A549 (cell line): ENCODE data around the gene FAM50A. TPM values are rescaled to one million over a fixed set of nuclear protein-coding genes. Genes with fewer than 3 reads are reported as not detected.

Experiments
- ATAC-seq, 2 experiments: fragments of 200-7000 bp in 1 of 2; fragments of >200 bp in 1 of 2; cut with Nextera tagmentation in 1 of 2; cut with Tn5 transposase in 1 of 2; 3 replicates each; pipeline versions ENCODE4 v1.8.0 to v1.9.1; 2018 to 2020; ENCODE audit warnings: mild to moderate bottlenecking in 1 of 2, moderate library complexity in 1 of 2
- CTCF ChIA-PET: fragments of 300-600 bp; sonication (Branson Sonifier 250); formaldehyde crosslinking; extraction: SDS; loops from one replicate; lab custom pipeline; 2021; ENCODE audit warnings: antibody characterized with exemption, inconsistent platforms; lab: Yijun Ruan, JAX
- POLR2A ChIA-PET: fragments of 350-600 bp; formaldehyde crosslinking; extraction: SDS; loops from one replicate; lab custom pipeline; 2021; ENCODE audit warnings: antibody characterized with exemption, inconsistent platforms; lab: Yijun Ruan, JAX
- DNase-seq, 2 experiments: peaks; one replicate each; pipeline versions ENCODE4 v3.0.0 to v3.0.0-alpha.2; 2011 to 2016; ENCODE audit warnings: low read depth in 1 of 2, low spot score in 1 of 2
- FAIRE-seq: peaks from 2 replicates; lab custom pipeline; 2011; peaks lifted over from hg19 to GRCh38; lab: Jason Lieb, UNC
- H3K27ac ChIP-seq, 2 experiments: fragments of >200 bp; sonication (Bioruptor Twin); formaldehyde crosslinking; 3 replicates each; pipeline ENCODE4 v1.5.1; 2016 to 2017
- H3K4me1 ChIP-seq: fragments of >200 bp; sonication (Bioruptor Twin); formaldehyde crosslinking; 3 replicates; pipeline ENCODE4 v1.6.1; 2016
- H3K4me2 ChIP-seq: fragments of >200 bp; sonication (Bioruptor Twin); formaldehyde crosslinking; 3 replicates; pipeline ENCODE4 v1.6.1; 2016
- H3K4me3 ChIP-seq: fragments of >200 bp; sonication (Bioruptor Twin); formaldehyde crosslinking; 3 replicates; pipeline ENCODE4 v1.5.1; 2016
- H3K9me3 ChIP-seq: fragments of >200 bp; sonication (Bioruptor Twin); formaldehyde crosslinking; 3 replicates; pipeline ENCODE4 v1.6.1; 2016
- BCL3 ChIP-seq: fragments of >200 bp; sonication (Bioruptor Twin); formaldehyde crosslinking; IDR thresholded peaks from 3 replicates; pipeline ENCODE4 v1.6.1; 2016
- BHLHE40 ChIP-seq: IDR thresholded peaks from 2 replicates; pipeline ENCODE4 v1.6.1; 2012; ENCODE audit warnings: low read depth, low read length, inconsistent platforms
- CEBPB ChIP-seq, 2 experiments: fragments of >200 bp in 1 of 2; sonication (Bioruptor Twin) in 1 of 2; formaldehyde crosslinking in 1 of 2; IDR thresholded peaks; 2 replicates each; pipeline ENCODE4 v1.6.1; 2012 to 2016
- E2F6 ChIP-seq: IDR thresholded peaks from 2 replicates; pipeline ENCODE4 v1.6.1; 2012; ENCODE audit warnings: low read depth, borderline replicate concordance
- EHF ChIP-seq: fragments of 250-450 bp; sonication (Bioruptor Pico); IDR thresholded peaks from 2 replicates; pipeline ENCODE4 v1.5.0; 2020; ENCODE audit warnings: mild to moderate bottlenecking
- EHMT2 ChIP-seq: fragments of 200-600 bp; sonication (generic); IDR thresholded peaks from 2 replicates; pipeline ENCODE4 v1.6.1; 2016; ENCODE audit warnings: antibody characterized with exemption, low read depth, mild to moderate bottlenecking, moderate library complexity
- ELK1 ChIP-seq: fragments of 150-350 bp; IDR thresholded peaks from 2 replicates; pipeline ENCODE4 v1.6.1; 2014; ENCODE audit warnings: low read depth, mild to moderate bottlenecking, low read length
- FOSB ChIP-seq: fragments of 250-450 bp; sonication (Bioruptor Pico); IDR thresholded peaks from 2 replicates; pipeline ENCODE4 v1.5.0; 2020; ENCODE audit warnings: mild to moderate bottlenecking, moderate library complexity
- GATA3 ChIP-seq: IDR thresholded peaks from 2 replicates; pipeline ENCODE4 v1.6.1; 2012; ENCODE audit warnings: borderline replicate concordance
- HOXA7 ChIP-seq: fragments of 250-450 bp; sonication (Bioruptor Pico); IDR thresholded peaks from 2 replicates; pipeline ENCODE4 v1.5.0; 2020; ENCODE audit warnings: mild to moderate bottlenecking, moderate library complexity
- HOXB13 ChIP-seq: fragments of 250-450 bp; sonication (Bioruptor Pico); IDR thresholded peaks from 2 replicates; pipeline ENCODE4 v1.5.0; 2020; ENCODE audit warnings: low read depth, mild to moderate bottlenecking, moderate library complexity
- HOXB5 ChIP-seq: fragments of 250-450 bp; sonication (Bioruptor Pico); IDR thresholded peaks from 2 replicates; pipeline ENCODE4 v1.5.0; 2020; ENCODE audit warnings: mild to moderate bottlenecking, moderate library complexity
- JUN ChIP-seq, 2 experiments: fragments of >200 bp; sonication (Bioruptor Twin); formaldehyde crosslinking; IDR thresholded peaks; 2 replicates in 1 of 2; 3 replicates in 1 of 2; pipeline ENCODE4 v1.6.1; 2016 to 2017
- KDM5A ChIP-seq: fragments of 200-600 bp; sonication (generic); IDR thresholded peaks from 2 replicates; pipeline ENCODE4 v1.6.1; 2016; ENCODE audit warnings: antibody characterized with exemption, mild to moderate bottlenecking
- MAX ChIP-seq: IDR thresholded peaks from 2 replicates; pipeline ENCODE4 v1.6.1; 2012
- MYC ChIP-seq: IDR thresholded peaks from 2 replicates; pipeline ENCODE4 v1.6.1; 2012; ENCODE audit warnings: mild to moderate bottlenecking, inconsistent platforms, low read length, improper control_type of control experiment, borderline replicate concordance
- NPAS2 ChIP-seq: fragments of 250-450 bp; sonication (Bioruptor Pico); IDR thresholded peaks from 2 replicates; pipeline ENCODE4 v1.8.0; 2022; ENCODE audit warnings: mild to moderate bottlenecking, moderate library complexity, borderline replicate concordance
- PHF8 ChIP-seq: fragments of 200-600 bp; sonication (generic); IDR thresholded peaks from 2 replicates; pipeline ENCODE4 v1.6.1; 2016; ENCODE audit warnings: low read depth, mild to moderate bottlenecking, antibody characterized with exemption, moderate library complexity, borderline replicate concordance
- POLR2A ChIP-seq: IDR thresholded peaks from 2 replicates; pipeline ENCODE4 v1.6.1; 2012; ENCODE audit warnings: mild to moderate bottlenecking, low read length
- RNF2 ChIP-seq: fragments of 200-600 bp; sonication (generic); IDR thresholded peaks from 2 replicates; pipeline ENCODE4 v1.6.1; 2016; ENCODE audit warnings: low read depth, mild to moderate bottlenecking, antibody characterized with exemption, moderate library complexity, borderline replicate concordance
- SREBF2 ChIP-seq: fragments of 450-650 bp; IDR thresholded peaks from 2 replicates; pipeline ENCODE4 v1.6.1; 2014; ENCODE audit warnings: mild to moderate bottlenecking, moderate library complexity
- TFCP2L1 ChIP-seq: fragments of 250-450 bp; sonication (Bioruptor Pico); IDR thresholded peaks from 2 replicates; pipeline ENCODE4 v1.5.0; 2021; ENCODE audit warnings: mild to moderate bottlenecking
- TP53 ChIP-seq: fragments of 250-450 bp; sonication (Bioruptor Pico); IDR thresholded peaks from 2 replicates; pipeline ENCODE4 v1.5.0; 2021; ENCODE audit warnings: mild to moderate bottlenecking, moderate library complexity
- ZNF302 ChIP-seq: fragments of 250-450 bp; sonication (Bioruptor Pico); IDR thresholded peaks from 2 replicates; pipeline ENCODE4 v1.9.0; 2021; ENCODE audit warnings: inconsistent platforms, mild to moderate bottlenecking, moderate library complexity
- WGBS: methylation state at CpG from one replicate; pipeline ENCODE4 v1.1.6; 2017; ENCODE audit errors: missing lambda C conversion rate; 5-methylcytosine and 5-hydroxymethylcytosine counted together
- polyA plus RNA-seq, 4 experiments: library from polyadenylated mRNA; depleted of rRNA in 3 of 4; stranded (reverse); fragments of >200 nt; fragmentation: RNase III in 1 of 4; extraction: RNeasy Plus Mini Kit Qiagen cat#74134 plus additional on column Dnase treatment in 1 of 4; gene quantifications; 2 replicates in 3 of 4; 3 replicates in 1 of 4; pipeline ENCODE4 v1.2.3, GENCODE V29; 2011 to 2017
- TF ChIP-seq, protein P1 (sequence below): fragments of 200-600 bp; sonication (generic); IDR thresholded peaks from 2 replicates; pipeline ENCODE4 v1.6.1; 2016; ENCODE audit warnings: antibody characterized with exemption, mild to moderate bottlenecking, moderate library complexity
- TF ChIP-seq, protein P2 (sequence below): fragments of 450-650 bp; IDR thresholded peaks from 2 replicates; pipeline ENCODE4 v1.6.1; 2014; ENCODE audit warnings: antibody characterized with exemption

FAM50A gene
- polyA plus RNA-seq, 2 of the 4 experiments (the other 2 are of a cell fraction): 57.8 to 123 TPM

DNA sequence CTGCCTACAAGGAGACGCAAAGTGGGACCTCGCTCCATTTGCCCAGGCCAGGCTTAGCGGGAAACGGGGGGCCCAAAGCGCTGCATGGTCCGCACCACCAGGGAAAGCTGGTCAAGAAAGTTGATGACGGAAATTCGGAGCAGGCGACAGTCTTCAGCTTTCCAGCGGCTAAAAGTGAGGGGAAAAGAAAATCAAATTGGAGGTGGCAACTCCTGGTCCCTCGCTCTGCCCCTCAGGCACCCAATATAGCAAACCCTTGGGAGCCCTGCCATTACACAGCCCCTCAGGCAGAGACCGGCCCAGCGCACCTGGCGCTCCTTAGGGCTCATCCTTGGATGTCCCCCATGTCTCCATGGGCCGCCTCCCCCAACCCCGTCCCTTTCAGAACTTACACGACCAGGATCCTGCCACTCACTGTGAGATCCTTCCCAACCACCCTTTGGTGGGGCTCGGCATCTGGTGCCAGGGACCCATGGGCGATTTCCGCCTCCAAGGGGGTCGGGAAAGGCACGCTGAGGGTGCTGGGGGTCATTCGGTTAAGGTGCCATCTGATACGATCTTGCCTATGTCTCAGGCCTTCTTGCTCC lies 34.0 kb downstream of the FAM50A start:
- H3K9me3 ChIP-seq: no peaks in the 10 kb centered on the region
- TF ChIP-seq CEBPB (IDR thresholded peaks at IDR 0.05) (no peak), TP53 (CRISPR knock-in tag) (no peak), EHMT2 (no peak), PHF8 (no peak), HOXA7 (CRISPR knock-in tag) (no peak), BCL3 (no peak), POLR2A (no peak), RNF2 (no peak), FOSB (no peak), HOXB5 (CRISPR knock-in tag) (no peak), MYC (no peak), ZNF302 (no peak), SREBF2 (no peak), KDM5A (no peak), HOXB13 (CRISPR knock-in tag) (no peak)
- TF ChIP-seq, all 56 proteins: peak for 0
- H3K4me1 ChIP-seq: peaks cover 5% of the 10 kb centered on the region; the same call in 1 of the 3 replicates
- WGBS: 83% methylated on average over 18 of the region's 24 CpGs
- FAIRE-seq (no peak), DNase-seq (no peak), ATAC-seq (no peak)
- peak overlapping the region; percentile 97 for H3K4me2 ChIP-seq
- CTCF ChIA-PET: interaction anchor here (0.7 kb wide), 1 partner anchor 28 kb away, joined by 3 read pairs; no protein-coding TSS in a partner anchor
- POLR2A ChIA-PET: interaction anchor here (0.5 to 1.3 kb wide), 3 partner anchors 12 to 761 kb away, joined by 3 to 8 read pairs (median 4); partner anchors contain the start of gene SLC10A3
- peak overlapping the region; percentile 83 for H3K4me3 ChIP-seq
- H3K27ac ChIP-seq: peak overlapping the region; percentile 71 to 91

DNA sequence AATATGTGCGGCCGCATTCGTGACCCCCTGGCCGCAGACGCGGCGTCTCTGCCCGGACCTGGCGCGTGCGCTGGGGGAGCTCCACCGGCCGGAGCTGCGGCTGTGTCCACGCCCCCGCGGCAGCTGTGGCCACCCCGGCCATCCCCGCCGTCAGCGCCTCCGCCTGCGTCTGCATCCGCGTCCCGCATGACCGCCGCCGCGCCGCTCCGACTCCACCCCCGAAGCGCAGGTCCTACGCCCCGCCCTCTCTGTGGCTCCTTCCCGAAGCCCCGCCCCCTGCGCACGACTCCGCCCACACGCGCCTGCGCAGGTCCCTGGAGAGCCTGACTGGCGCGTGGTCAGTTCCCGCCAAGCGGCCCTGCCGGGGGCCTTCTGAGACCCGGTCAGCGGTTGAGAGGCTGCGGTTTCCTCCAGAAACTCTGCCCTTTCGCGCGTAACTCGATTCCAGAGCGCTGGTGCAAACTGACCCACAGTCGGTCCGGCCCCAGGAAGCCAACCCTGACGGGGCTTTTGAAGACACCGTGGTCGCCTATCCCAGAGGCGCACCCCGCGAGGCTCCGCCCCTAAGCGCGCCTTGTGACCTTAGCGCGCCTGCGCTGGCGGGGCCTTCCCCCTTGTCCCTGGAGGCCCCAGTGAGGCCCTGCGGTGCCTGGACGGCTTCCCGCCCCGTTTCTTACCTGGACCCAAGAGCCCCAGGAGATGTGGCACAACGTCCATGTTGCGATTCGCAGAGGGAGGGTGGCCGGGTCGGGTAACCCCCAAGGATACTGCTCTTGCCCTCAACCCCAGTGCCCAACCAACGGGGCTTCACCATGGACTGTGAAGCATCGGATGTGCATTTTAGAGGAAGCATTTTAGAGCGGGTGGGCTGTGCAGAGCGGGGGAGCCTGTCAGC lies 35.0 kb downstream of the FAM50A start, which contains the start of gene LAGE3:
TSS of gene LAGE3 (minus strand) at position 554 of the 895 bp plus-strand sequence. CDS start at position 188, 366 bp downstream.
- Histone ChIP-seq H3K4me1 (peaks cover 5% of the 10 kb centered on the region; the same call in 1 of the 3 replicates), H3K4me2 (peak within 1 kb of the TSS; percentile 97), H3K9me3 (no peaks in the 10 kb centered on the region), H3K4me3 (peak within 1 kb of the TSS; percentile 83), H3K27ac (peak within 1 kb of the TSS; percentile 71 to 91)
- 47% methylated on average over 8 of the region's 85 CpGs for WGBS
- ATAC-seq (peak; percentile 88 to 93), FAIRE-seq (peak; percentile 43), DNase-seq (peak; percentile 83 to 94)
- POLR2A ChIA-PET: interaction anchor here (0.5 to 1.3 kb wide), 4 partner anchors 11 to 762 kb away, joined by 3 to 8 read pairs (median 4); partner anchors contain the start of gene SLC10A3
- CTCF ChIA-PET: interaction anchor here (1.8 kb wide), 1 partner anchor 11 kb away, joined by 6 read pairs; the partner anchor contains the start of gene SLC10A3
- TF ChIP-seq PHF8 (0 out of 2 replicates have a peak, but pooled peaks have one; percentile 36), ELK1 (no peak), BHLHE40 (no peak), E2F6 (peak; percentile 100), NPAS2 (CRISPR knock-in tag) (no peak), MYC (peak; percentile 73; the same call in 1 of the 2 replicates), MAX (peak; percentile 100), POLR2A (peak; percentile 66), TP53 (CRISPR knock-in tag) (0 out of 2 replicates have a peak, but pooled peaks have one; percentile 73), HOXB5 (CRISPR knock-in tag) (peak; percentile 83), GATA3 (no peak), TFCP2L1 (CRISPR knock-in tag) (peak; percentile 66; the same call in 1 of the 2 replicates), EHMT2 (no peak), JUN (IDR thresholded peaks at IDR 0.05) (peak in 1 of 2 experiments; percentile 73; a peak in 4 of 5 replicates), EHF (CRISPR knock-in tag) (0 out of 2 replicates have a peak, but pooled peaks have one; percentile 55)
- TF ChIP-seq, protein P1, sequence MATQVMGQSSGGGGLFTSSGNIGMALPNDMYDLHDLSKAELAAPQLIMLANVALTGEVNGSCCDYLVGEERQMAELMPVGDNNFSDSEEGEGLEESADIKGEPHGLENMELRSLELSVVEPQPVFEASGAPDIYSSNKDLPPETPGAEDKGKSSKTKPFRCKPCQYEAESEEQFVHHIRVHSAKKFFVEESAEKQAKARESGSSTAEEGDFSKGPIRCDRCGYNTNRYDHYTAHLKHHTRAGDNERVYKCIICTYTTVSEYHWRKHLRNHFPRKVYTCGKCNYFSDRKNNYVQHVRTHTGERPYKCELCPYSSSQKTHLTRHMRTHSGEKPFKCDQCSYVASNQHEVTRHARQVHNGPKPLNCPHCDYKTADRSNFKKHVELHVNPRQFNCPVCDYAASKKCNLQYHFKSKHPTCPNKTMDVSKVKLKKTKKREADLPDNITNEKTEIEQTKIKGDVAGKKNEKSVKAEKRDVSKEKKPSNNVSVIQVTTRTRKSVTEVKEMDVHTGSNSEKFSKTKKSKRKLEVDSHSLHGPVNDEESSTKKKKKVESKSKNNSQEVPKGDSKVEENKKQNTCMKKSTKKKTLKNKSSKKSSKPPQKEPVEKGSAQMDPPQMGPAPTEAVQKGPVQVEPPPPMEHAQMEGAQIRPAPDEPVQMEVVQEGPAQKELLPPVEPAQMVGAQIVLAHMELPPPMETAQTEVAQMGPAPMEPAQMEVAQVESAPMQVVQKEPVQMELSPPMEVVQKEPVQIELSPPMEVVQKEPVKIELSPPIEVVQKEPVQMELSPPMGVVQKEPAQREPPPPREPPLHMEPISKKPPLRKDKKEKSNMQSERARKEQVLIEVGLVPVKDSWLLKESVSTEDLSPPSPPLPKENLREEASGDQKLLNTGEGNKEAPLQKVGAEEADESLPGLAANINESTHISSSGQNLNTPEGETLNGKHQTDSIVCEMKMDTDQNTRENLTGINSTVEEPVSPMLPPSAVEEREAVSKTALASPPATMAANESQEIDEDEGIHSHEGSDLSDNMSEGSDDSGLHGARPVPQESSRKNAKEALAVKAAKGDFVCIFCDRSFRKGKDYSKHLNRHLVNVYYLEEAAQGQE: no peak
- TF ChIP-seq, protein P2, sequence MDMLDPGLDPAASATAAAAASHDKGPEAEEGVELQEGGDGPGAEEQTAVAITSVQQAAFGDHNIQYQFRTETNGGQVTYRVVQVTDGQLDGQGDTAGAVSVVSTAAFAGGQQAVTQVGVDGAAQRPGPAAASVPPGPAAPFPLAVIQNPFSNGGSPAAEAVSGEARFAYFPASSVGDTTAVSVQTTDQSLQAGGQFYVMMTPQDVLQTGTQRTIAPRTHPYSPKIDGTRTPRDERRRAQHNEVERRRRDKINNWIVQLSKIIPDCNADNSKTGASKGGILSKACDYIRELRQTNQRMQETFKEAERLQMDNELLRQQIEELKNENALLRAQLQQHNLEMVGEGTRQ: peak; percentile 48
